G401.6 (cell line): Measurements from ENCODE around the gene SFXN2.
"Not testable (repeated sequence)": the region's sequence is repeated elsewhere in the genome, so short reads cannot be mapped to it uniquely, and the experiment has no call there.

ENCODE experiments used
- FAIRE-seq: peaks from 2 replicates; lab custom pipeline; 2012; peaks lifted over from hg19 to GRCh38; lab: Jason Lieb, UNC

SFXN2 gene

DNA sequence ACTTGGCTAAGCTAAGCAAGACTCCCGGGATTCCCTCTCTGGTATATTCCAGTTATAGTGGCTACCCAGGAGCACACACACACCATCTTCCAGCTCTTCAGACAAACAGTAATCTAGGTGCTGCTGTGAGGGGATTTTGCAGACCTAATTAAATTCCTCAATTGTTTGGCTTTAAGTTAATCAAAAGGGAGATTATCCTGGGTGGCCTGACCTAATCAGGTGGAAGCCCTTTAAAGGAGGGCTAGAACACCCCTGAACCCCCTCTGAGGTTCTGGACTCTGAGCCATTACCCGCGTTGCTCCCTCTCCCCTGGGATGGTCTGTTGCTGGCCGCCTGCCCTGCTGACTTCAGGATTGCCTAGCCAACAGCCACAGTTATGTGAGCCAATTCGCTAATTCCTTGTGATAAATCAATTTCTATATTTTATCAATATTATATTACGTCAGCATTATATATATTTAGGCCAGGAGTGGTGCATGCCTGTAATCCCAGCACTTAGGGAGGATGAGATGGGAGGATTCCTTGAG lies 6.4 kb downstream of the SFXN2 start:
- no peak for FAIRE-seq

DNA sequence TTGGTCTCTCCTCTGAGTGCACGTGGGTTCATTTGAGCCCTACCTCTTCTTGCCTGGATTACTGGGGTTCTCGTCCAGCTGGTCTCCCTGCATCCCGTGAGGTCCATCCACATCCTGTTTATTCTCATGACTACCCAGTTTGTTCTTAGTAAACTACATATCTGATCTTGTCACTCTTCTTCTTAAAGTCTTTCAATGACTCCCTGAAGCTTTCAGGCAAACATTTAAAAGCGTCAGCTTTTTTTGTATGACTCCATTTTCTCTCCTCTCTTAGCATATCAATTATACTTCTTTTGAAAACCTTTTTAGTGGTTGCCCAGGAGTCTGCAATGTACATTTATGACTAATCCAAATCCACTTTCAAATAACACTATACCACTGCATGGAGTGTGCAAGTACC lies 7.5 kb downstream of the SFXN2 start:
- no peak for FAIRE-seq

DNA sequence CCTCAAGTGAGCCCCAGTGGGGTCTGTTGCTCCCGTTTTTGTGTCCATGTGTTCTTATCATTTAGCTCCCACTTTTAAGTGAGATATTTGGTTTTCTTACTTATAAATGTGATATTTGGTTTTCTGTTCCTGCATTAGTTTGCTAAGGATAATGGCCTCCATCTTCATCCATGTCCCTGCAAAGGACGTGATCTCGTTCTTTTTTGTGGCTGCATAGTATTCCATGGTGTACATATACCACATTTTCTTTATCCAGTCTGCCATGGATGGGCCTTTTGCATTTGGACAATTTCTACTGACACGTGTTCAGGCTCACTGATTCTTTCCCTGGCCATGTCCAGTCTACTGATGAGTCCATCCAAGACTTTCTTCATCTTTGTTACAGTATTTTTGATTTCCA lies 9.6 kb downstream of the SFXN2 start:
- FAIRE-seq: no peak

DNA sequence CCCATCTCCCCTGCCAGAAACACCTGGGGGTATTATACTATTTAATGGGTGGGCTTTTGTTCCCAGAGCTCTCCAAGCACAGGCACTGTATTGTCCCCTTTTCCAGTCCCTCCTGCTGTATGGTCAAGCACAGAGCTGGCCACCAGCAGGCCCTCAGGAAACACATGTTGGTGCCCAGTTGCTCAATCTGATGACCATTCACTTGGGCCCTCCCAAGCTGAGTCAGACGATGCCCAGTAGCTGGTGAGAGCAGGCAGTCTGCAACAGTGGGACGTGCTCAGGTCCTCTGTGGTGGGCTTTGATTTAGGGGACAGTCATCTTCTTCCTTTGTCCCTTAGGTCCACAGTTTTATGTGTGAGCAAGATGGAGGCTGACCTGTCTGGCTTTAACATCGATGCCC lies 11.8 kb downstream of the SFXN2 start:
- FAIRE-seq: no peak

DNA sequence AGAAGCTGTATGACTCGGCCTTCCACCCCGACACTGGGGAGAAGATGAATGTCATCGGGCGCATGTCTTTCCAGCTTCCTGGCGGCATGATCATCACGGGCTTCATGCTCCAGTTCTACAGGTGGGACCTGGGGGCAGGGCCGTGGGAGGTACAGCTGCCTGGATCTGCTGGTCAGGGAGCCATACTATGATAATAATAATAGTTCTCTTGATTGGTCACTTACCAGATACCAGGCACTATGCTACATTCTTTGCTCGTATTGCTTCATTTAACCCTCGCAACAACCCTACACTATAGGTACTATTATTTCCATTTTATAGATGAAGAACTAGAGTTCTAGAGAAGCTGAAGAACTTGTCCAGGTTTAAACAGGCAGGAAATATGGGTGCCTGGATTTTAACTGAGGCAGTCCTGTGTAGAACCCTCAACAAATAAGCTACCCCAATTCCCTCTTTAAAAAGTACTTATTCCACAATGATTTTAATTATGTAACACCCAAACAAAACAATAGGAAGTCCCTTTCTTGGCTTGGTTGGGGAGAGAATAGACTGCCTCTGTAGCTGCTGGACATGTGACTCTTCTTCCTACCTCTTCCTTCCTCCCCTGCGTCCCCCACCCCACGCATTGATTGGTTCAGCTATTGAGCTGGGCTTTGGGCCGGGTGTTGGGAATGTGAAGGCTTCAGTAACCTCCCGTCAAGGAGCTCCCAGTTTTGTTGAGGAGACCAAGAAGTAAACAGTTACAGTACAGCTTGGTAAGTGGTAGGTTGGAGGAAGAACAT lies 12.8 kb downstream of the SFXN2 start:
- no peak for FAIRE-seq

DNA sequence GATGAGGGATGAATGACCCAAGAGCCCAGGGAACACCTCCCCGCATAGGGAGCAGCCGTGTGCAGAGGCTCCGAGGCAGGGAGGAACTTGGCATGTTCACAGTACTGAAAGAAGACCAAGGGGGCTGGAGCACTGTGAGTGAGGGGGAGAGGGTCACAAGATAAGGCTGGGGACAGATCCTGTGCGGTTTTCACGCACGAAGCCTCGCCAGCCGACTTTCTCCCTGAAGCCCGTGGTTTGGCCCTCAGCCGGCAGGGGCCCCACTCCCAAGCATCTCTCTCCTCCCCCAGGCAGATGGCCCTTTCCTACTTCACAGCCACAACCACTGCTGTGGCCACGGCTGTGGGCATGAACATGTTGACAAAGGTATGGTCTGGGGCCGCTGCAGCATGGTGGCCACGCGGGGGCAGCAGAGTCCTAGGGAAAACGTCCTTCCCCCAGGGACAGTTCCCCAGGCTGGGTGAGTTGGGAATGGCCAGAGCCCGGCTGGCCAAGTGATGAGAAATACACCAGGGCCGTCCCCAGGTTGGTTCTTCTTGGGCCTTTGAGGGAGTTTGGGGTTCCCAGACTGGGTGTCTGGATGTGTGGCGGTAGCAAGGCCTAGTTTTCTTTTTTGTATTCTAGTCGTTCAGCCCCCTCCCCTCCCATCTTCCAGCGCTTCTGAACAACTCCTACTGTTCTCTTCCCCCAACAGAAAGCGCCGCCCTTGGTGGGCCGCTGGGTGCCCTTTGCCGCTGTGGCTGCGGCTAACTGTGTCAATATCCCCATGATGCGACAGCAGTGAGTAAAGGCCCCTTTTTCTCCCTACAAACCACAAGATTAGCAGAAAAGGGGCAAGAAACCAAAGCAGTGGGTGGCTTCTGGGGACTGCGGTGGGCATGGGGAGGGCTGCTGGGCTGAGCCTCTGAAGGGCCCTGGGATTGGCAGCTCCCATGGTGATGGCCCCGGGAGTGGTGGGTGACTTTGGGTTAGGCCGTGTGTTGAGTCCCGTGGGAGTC lies 14.9 kb downstream of the SFXN2 start:
- FAIRE-seq: peak; percentile 67

DNA sequence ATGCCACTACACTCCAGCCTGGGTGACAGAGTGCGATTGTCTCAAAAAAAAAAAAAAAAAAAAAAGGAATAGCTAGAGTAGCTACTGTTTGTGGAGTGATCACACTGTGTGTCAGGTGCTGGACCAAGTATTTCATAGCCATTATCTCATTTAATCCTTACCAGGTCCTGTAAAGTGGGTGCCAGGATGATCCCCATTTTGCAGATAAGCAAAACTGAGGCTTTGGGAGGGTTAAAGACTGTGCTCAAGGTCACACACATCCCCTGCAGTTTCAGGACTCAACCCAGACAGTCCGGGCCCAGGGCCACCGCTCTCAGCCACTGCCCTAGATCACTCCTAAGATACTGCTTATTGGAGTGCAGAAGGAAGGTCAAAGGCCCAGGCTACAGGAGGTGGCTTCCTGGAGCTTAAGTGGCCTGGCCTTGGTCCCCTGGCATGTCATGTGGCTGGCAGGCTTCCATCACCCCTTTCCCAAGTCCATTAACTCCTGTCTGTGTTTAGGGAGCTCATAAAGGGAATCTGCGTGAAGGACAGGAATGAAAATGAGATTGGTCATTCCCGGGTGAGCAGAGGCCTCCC lies 16.9 kb downstream of the SFXN2 start:
- FAIRE-seq: no peak

DNA sequence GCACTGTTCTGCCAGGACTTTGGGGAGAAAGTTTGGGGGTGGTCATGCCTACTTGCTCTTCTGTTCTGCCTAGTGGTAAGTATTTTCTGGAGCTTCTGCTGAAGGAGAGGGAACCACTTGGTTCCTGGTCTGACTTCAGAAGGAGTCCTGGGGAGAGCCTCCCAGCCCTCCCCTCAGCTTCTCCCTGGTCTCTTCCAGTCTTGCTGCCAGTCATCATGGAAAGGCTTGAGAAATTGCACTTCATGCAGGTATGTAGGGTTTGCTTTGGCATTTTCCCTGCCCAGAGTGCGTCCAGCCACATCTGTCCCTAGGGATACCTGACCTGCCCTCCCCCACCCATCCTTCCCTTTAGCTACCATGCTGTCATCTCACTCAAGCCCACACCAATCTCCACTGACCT lies 18.2 kb downstream of the SFXN2 start:
- FAIRE-seq: no peak

DNA sequence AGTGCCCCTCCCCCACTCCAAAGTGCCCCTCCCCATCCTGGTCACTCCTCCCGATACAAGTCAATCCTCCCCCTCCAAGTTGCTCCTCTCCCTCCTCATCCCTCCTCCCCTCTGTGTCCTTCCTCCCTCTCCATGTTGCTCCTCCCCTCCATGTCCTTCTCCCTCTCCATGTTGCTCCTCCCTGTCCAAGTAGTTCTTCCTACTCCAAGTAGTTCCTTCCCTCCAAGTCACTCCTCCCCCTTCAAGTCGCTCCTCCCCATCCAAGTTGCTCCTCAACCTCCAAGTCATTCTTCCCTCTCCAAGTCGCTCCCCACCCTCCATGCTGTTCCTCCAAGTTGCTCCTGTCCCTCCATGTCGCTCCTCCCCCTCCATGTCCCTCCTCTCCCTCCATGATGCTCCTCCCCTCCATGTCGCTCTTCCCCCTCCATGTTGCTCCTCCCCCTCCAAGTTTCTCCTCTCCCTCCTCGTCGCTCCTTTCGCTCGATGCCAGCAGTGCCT lies 20.7 kb downstream of the SFXN2 start:
- FAIRE-seq: no peak

DNA sequence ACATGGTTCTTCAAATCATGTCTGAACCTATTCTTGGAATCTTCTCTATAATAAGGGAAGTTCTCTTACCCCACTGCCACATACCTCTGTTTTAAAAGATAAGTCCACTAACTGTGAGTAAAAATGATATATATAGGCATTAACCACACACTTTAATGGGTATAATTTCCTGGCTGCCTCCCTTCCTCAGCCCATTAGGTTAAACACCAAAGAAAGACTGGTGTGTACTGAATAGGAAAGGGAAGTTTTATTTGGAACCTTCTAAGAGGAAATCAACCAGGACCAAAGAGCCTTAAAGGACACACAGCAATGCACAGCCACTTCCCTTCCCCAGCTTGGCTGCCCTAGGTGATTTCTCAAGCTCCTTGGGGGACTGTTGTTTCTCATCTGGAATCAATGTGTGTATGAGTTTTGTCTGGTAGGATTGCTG lies 24.3 kb downstream of the SFXN2 start:
- no peak for FAIRE-seq

DNA sequence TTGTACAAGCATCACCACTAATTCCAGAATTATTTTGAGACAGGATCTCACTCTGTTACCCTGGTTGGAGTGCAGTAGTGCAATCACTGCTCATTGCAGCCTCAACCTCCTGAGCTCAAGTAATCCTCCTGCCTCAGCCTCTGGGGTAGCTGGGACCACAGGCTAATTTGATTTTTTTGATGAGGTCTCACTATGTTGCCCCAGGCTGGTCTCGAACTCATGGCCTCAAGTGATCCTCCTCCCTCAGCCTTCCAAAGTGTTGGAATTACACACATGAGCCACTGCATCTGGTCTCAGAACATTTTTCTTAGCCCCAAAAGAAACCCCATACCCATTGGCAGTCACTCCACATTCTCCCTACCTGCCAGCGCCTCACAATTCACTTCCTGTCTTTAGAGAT lies 25.8 kb downstream of the SFXN2 start:
- FAIRE-seq: no peak

DNA sequence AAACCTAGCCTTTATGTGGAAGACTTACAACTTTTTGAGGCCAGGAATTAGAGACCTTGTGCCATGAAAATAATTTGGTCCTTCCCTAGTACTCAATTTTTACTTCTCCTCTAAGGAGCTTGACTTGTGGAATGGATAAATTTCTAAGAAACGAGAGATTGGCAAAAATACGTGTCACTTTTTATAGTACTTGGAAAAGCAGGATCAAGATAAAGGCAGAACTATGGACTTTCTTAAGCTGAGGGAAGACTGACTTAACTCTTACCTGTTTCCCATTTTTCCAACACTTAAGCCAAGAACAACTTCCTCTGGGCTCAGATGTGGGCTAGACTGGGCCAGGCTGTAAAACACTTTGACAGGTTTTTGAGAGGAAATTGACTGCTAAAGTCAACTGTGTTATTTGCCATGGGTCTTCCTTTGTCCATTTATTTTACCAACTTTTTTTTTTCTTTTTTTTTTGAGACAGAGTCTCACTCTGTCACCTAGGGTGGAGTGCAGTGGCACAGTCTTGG lies 27.3 kb downstream of the SFXN2 start:
- FAIRE-seq: no peak

DNA sequence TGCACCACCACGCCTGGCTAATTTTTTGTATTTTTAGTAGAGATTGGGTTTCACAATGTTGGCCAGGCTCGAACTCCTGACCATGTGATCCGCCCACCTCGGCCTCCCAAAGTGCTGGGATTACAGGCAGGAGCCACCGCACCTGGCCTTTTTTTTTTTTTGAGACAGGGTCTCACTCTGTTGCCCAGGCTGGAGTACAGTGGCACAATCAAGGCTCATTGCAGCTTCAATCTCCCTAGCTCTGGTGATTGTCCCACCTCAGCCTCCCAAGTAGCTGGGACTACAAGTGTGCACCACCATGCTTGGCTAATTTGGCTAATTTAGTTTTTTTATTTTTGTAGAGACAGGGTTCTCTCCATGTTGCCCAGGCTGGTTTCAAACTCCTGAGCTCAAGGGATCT lies 27.9 kb downstream of the SFXN2 start:
- not testable (repeated sequence) for FAIRE-seq

DNA sequence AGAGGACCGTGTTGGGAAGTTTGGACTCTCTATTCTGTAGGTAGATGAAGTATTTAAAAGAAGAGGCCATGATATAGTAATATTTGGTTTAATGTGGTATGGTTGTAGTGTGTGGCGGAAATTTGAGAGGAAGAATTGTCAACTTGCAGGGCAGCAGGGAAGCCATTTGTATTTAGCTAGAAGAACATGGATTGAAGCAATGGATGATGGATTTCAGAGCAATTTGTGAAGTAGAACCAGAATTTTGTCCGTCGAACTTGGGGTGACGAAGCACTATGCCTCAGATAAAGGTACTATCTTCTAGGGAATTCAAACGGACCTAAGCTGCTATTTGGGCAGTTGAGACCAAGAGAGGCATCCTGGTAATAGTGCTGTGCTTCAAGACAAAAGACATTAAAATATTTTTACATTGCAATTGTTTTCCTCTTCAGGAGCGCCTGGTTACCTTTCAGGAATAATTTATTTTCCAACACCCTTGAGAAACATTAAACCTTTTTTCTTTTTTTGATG lies 28.7 kb downstream of the SFXN2 start:
- no peak for FAIRE-seq

DNA sequence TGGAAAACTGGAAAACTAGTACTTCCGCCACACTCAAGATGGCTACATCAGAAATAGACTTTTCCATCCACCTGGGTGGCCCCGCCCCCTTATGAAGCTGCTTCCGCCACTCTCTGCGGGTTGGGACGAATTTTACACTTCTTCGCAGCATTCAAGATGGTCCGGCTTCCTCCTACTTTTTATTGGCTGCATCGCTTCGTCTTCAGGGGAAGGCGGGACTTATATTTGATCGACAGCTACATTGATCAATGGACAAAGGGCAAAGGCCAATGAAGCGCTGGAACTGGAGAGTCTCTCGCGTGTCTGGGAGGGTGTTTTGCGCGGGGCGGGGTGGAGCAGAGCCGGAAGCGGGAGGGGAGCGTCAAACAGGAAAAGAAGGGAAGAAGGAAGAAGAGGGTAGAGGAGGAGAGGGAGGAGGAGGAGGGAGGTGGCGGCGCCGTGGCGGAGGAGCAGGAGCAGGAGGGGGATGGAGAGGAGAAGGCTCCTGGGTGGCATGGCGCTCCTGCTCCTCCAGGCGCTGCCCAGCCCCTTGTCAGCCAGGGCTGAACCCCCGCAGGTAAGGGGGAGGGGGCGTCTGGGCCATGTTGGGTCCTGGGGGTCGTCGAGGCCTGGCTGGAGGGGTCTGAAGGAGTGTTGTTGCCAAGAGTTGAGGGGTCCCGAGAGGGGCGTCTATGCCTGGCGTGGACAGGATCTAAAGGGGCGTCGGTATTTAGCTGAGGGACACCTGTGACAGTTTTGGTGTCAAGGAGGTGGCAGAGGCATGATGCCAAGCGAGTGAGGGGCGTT lies 29.3 kb downstream of the SFXN2 start, which contains the start of gene WBP1L:
Gene WBP1L (plus strand): TSS at position 361 of the 786 bp plus-strand sequence. CDS start 106 bp downstream, at position 467.
- FAIRE-seq: peak; percentile 99

DNA sequence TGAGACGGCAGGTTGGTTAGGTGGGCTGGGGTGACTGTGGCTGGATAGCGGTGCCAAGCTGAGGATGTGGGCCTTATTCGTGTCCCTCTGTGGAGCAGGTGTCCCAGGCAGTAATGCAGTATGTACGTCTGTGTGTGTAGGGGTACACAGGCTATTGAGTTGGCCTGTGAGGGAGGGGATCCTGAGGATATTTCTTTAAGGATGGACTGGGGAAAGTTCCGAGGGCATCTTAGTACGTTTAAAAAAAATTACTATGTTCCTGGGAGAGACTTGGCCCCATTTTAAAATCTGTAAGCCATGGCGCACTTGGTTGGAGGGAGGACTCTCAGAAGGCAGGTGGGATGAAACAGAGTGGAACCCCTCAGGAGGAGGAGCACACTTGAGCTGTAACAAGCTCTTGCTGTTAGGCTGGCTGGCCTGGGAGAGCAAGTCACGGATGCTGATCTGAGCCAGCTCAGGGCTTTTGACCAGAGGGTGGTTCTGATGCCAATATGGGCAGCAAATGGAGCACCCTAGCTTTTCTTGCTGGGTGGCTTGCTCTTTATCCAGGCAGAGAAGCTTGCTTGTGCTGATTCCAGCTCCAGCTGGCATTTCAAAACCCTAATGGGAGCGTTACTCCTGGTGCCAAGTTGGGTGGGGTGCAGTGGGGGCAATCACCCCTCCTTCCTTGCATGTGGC lies 30.1 kb downstream of the SFXN2 start:
- FAIRE-seq: no peak

DNA sequence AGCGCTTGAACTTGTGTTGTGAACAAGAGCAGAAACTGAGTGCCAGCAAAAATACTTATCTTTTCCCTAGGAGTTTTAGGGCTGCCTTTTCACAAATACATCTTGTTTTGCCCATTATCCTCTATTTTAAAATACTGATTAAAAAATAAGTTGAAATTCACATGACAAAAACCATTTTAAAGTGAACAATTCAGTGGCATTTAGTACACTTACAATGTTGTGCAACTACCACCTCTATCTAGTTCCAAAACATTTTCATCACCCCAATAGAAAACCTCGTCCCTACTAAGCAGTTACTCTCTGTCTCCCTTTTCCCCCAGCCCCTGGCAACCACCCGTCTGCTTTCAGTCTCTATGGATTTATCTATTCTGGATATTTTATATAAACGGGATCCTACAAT lies 30.7 kb downstream of the SFXN2 start:
- no peak for FAIRE-seq

DNA sequence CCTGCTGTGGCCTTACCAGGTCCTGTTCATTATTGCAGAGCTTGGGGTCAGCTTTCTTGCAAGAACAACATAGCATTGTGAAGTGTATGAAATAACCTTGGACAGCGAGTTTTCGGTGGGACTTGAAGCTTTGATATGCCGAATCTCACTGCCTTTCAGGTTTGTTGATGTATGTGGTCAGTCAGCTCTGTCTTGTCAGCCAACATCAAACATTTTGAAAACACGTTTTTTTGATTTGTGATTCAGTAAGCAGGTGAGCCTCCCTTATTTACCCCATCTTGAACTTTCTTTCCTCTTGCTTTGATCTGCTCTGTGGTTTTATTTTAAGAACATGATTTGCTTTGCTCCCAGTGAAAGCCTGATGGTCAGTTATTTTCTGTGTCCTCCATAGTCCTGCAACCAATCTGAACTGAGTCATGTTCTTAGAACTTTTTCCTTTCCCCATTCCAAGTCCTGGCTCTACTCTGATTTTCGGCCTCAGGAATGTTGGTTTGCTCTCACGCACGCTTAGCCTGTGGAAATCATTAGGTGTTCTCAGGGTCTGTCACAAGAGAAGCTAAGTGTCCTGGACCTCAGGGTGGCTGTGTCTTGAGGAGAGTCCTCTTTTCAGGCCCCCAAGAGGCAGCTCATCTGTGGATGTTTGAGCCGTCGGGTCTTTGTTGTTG lies 38.0 kb downstream of the SFXN2 start:
- FAIRE-seq: no peak

DNA sequence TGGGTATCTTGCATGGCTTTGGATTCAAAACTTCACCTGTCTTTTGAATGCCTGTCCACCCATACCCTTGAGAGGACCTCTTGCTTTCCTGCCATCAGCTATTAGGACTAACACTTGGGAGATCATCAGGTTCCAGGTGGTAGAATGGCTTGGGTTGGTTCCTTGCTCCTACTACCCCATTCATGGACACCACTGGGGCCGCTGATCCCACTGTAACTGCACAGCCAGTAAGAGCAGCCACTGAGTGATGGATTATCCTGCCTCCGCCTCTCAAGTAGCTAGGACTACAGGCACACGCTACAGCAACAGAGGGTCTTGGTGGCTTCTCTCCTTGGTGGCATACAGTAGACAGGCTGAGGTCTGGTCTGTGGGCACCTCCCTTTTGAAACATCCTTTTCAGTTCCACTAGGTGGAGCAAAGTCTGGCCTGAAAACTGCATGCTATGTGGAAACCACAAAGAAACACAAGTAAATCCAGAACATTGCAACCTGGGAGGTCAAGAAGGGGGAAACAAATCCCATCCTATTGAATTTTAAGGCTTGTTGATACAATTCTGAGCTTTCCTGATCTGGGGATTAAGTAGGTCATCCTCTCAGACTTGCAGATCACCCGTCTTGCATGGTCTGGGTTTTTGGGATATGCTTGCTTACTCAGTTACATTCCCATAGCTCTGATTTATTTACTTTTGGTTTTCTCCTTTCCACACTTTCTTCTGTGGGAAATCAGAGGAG lies 38.7 kb downstream of the SFXN2 start:
- FAIRE-seq: peak; percentile 41
